Sigmoid colon (tissue), 7 donors: ENCODE measurements around the gene ALDH3A1. TPM values are rescaled to one million over a fixed set of nuclear protein-coding genes. Genes with fewer than 3 reads are reported as not detected.

Source experiments
- DNase-seq: peaks from one replicate; pipeline ENCODE4 v3.0.0-alpha.2; 2019
- H3K27ac ChIP-seq, 4 donors: fragments of 200-600 bp; sonication (generic); one replicate each; pipeline ENCODE4 v1.5.1; 2016 to 2019; ENCODE audit warnings: mild to moderate bottlenecking in 1 of 4
- H3K27me3 ChIP-seq, 3 donors: fragments of 200-600 bp; sonication (generic); one replicate each; pipeline ENCODE4 v1.5.1; 2019; ENCODE audit warnings: mild to moderate bottlenecking in 1 of 3
- H3K36me3 ChIP-seq, 4 donors: fragments of 200-600 bp; sonication (generic); one replicate each; pipeline ENCODE4 v1.5.1; 2016 to 2019
- H3K4me1 ChIP-seq, 4 donors: fragments of 200-600 bp; sonication (generic); one replicate each; pipeline ENCODE4 v1.5.1; 2017 to 2019
- H3K4me3 ChIP-seq, 4 donors: fragments of 200-600 bp; sonication (generic); one replicate each; pipeline ENCODE4 v1.5.1; 2017 to 2019; ENCODE audit warnings: mild to moderate bottlenecking in 2 of 4, moderate library complexity in 1 of 4
- H3K9me3 ChIP-seq, 4 donors: fragments of 200-600 bp in 3 of 4; sonication (generic) in 3 of 4; one replicate each; pipeline versions ENCODE4 v1.5.1 to v1.6.1; 2013 to 2019
- EP300 ChIP-seq, 4 donors: sonication (generic); formaldehyde crosslinking; IDR thresholded peaks; one replicate each; pipeline ENCODE4 v1.6.1; 2017; ENCODE audit warnings: antibody characterized with exemption in 4 of 4
- POLR2A ChIP-seq, 2 donors: fragments of 450-650 bp; IDR thresholded peaks; one replicate each; pipeline ENCODE4 v1.6.1; 2016; ENCODE audit warnings: antibody characterized with exemption in 2 of 2, mild to moderate bottlenecking in 2 of 2, moderate library complexity in 2 of 2
- POLR2AphosphoS5 ChIP-seq, 4 donors: sonication (generic); formaldehyde crosslinking; IDR thresholded peaks; one replicate each; pipeline ENCODE4 v1.6.1; 2017; ENCODE audit warnings: antibody characterized with exemption in 4 of 4
- whole genome bisulfite sequencing, 2 donors: extraction: QIAGEN DNeasy Blood & Tissue Kit; methylation state at CpG; one replicate each; pipeline ENCODE4 v1.1.7; 2013; 5-methylcytosine and 5-hydroxymethylcytosine counted together
- intact Hi-C: fragments of 100-400 bp; cut with DNase I; formaldehyde crosslinking; loops from one replicate; pipeline ENCODE4 v1.15.1; 2023
- polyA plus RNA-seq, 3 donors: library from polyadenylated mRNA; stranded (reverse); fragments of 200-250 nt; gene quantifications; one replicate each; pipeline ENCODE4 v1.2.3, GENCODE V29; 2013
- total RNA-seq, 4 donors: library from RNA; depleted of rRNA; stranded (reverse); fragments of >200 nt; gene quantifications; one replicate each; pipeline ENCODE4 v1.1.0, GENCODE V29; 2016
- TF ChIP-seq, protein P1 (sequence below), 4 experiments: fragments of 450-650 bp in 3 of 4; fragments of 200-600 bp in 1 of 4; IDR thresholded peaks; one replicate each; pipeline ENCODE4 v1.5.1; 2016 to 2019; ENCODE audit warnings: antibody characterized with exemption in 4 of 4, mild to moderate bottlenecking in 3 of 4, moderate library complexity in 2 of 4
- donor health status: healthy with polysubstance abuse.
- donor health status: Bipolar disorder and iron deficiency.
- donor health status: healthy.

ALDH3A1 gene
- total and polyA plus RNA-seq, 7 donors, result 0.16 to 6.0 (median 1.1) TPM

DNA sequence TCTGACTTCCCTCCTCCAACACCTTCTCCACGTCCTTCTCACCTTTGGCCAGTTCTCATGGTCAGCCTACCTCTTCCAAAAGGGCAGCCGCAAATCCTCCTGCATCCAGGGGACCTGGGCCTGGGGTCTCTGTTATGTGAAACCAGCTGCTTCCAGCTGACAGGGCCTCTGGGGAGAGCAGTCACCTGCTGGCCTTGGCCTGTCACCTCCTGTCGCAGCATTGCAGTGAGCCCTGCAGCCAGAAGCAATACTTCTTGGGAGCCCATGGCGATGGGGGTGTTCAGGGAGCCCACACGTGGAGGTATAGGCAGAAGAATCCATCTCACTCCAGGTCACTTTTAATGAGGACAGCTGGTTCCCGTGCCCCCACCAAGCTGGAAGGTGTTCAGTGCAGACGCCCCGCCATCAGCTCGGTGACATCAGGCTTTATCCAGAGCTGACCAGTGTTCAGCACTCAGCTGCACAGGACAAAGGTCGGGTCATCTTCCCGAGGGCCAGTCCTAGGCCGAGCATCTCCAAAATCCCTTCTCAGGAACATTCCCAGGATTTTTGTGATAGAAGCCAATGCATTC, 30.0 kb downstream of the ALDH3A1 start:
- no peaks in the 10 kb centered on the region for H3K9me3 ChIP-seq
- DNase-seq, result no peak
- no peak overlapping the region for H3K27ac ChIP-seq
- TF ChIP-seq EP300 (IDR thresholded peaks at IDR 0.05) (no peak), POLR2A (IDR thresholded peaks at IDR 0.05) (no peak), POLR2AphosphoS5 (IDR thresholded peaks at IDR 0.05) (no peak)
- TF ChIP-seq, protein P1, sequence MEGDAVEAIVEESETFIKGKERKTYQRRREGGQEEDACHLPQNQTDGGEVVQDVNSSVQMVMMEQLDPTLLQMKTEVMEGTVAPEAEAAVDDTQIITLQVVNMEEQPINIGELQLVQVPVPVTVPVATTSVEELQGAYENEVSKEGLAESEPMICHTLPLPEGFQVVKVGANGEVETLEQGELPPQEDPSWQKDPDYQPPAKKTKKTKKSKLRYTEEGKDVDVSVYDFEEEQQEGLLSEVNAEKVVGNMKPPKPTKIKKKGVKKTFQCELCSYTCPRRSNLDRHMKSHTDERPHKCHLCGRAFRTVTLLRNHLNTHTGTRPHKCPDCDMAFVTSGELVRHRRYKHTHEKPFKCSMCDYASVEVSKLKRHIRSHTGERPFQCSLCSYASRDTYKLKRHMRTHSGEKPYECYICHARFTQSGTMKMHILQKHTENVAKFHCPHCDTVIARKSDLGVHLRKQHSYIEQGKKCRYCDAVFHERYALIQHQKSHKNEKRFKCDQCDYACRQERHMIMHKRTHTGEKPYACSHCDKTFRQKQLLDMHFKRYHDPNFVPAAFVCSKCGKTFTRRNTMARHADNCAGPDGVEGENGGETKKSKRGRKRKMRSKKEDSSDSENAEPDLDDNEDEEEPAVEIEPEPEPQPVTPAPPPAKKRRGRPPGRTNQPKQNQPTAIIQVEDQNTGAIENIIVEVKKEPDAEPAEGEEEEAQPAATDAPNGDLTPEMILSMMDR (IDR thresholded peaks at IDR 0.05), result no peak
- no peaks in the 10 kb centered on the region for H3K27me3 ChIP-seq
- 85 to 90% methylated on average over 12 of the region's 12 CpGs for WGBS, 2 donors
- H3K36me3 ChIP-seq, result no peaks in the 10 kb centered on the region
- H3K4me3 ChIP-seq, result no peak overlapping the region
- no peaks in the 10 kb centered on the region for H3K4me1 ChIP-seq
- intact Hi-C loops, result no loop called here

DNA sequence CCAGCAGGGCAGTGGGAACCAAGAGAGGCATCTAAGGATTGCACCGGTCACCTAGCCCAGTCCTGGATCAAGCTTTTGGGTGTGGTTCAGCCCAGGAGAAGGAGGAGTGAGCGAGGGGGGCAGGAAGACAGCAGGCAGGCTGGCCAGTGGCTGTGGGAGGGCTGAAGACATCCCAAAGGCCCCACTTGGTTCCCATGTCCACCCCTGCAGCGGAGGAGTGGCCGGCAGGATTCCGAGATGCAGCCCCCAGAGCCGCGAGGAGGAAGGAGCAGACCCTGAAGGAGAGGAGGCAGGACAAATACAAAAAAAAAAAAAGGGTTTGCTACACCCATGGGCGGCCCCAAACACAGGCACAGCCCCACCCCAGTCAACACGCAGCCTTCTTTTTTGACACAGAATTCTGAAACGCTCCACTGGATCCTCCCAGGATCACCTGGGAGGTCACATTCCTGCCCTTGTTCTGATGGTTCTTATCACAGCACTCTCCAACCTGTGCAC, 30.6 kb downstream of the ALDH3A1 start:
- 75 to 89% methylated on average over 10 of the region's 10 CpGs for WGBS, 2 donors
- no peaks in the 10 kb centered on the region for H3K4me1 ChIP-seq
- no peak overlapping the region for H3K4me3 ChIP-seq
- intact Hi-C loops, result no loop called here
- no peaks in the 10 kb centered on the region for H3K27me3 ChIP-seq
- no peaks in the 10 kb centered on the region for H3K36me3 ChIP-seq
- no peaks in the 10 kb centered on the region for H3K9me3 ChIP-seq
- no peak for DNase-seq
- TF ChIP-seq, protein P1 (IDR thresholded peaks at IDR 0.05), result no peak
- TF ChIP-seq POLR2AphosphoS5 (IDR thresholded peaks at IDR 0.05) (no peak), POLR2A (IDR thresholded peaks at IDR 0.05) (no peak), EP300 (IDR thresholded peaks at IDR 0.05) (no peak)
- no peak overlapping the region for H3K27ac ChIP-seq

DNA sequence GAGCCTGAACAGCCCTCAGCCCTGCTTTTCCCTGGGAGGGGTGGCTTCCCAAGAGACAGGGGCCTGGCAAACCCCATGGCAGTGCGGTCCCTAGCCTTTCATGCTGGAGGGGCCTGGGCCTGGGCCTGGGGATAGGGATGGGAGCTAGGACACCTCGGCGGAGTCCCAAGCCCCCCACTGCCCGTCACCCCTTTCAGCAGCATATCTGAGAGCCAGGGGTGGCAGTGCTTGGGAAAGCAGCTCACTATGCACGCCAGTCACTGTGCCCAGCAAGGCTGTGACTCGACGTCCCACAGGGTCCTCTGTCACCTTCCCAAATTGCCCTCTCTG, 31.1 kb downstream of the ALDH3A1 start:
- TF ChIP-seq POLR2AphosphoS5 (IDR thresholded peaks at IDR 0.05) (no peak), EP300 (IDR thresholded peaks at IDR 0.05) (no peak), POLR2A (IDR thresholded peaks at IDR 0.05) (no peak)
- TF ChIP-seq, protein P1 (IDR thresholded peaks at IDR 0.05), result no peak
- DNase-seq, result peak; percentile 56
- intact Hi-C loops, result no loop called here

DNA sequence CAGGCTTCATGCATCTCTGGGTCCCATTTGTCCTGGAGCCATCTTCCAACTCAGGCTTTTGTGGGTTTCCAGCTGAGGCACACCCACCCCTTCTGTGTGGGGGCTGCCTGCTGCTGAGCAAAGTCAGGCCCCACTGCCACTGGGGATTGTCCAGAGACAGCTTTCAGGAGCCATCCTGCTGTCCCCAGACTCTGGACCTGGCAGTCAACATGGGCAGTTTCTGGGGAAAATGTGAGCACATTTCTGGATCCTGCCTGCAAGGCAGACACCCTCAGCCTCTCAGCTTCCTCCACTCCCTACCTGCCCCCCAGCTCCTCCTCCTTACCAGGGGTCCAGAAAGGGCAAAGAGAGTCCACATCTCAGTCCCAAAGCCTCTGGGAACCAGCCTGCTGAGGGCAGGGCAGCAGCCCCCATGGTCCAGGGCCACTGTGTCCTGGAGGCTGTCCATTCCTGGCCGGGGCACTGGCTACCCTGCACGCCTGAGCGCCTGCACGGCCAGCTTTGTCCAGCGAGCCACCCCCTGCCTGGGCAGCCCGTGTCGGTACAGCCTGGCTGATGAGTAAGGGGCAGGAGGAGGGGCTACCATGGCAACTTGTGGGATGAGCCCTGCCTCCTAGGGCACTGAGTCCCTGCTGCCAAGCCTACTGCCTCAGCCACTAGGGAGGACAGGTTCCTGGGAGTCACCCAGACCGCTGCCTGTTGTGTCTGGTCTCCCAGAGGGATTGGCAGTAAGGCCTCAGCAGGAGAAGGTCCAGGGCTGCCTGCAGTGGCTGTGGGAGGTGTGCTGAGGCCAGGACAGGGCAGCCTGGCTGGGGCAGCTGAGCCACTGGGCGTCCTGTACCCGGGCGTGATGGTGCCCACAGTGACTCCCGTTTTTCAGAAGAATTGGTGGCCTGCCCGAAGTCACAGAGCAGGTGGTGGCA, 31.7 kb downstream of the ALDH3A1 start, which contains the start of gene SLC47A2:
Gene SLC47A2, minus strand, starts transcription at position 477 of the 923 bp plus-strand sequence. Its CDS starts 29 bp downstream, at position 448.
- Histone ChIP-seq H3K4me3 (no peak within 1 kb of the TSS), H3K36me3 (no peaks in the 10 kb centered on the region), H3K27ac (no peak within 1 kb of the TSS), H3K4me1 (no peaks in the 10 kb centered on the region), H3K27me3 (no peaks in the 10 kb centered on the region), H3K9me3 (no peaks in the 10 kb centered on the region)
- intact Hi-C loops, result no loop called here
- DNase-seq, result peak; percentile 52
- WGBS, 2 donors, result 84 to 87% methylated on average over 13 of the region's 13 CpGs
- TF ChIP-seq, protein P1 (IDR thresholded peaks at IDR 0.05), result no peak
- TF ChIP-seq POLR2AphosphoS5 (IDR thresholded peaks at IDR 0.05) (no peak), POLR2A (IDR thresholded peaks at IDR 0.05) (no peak), EP300 (IDR thresholded peaks at IDR 0.05) (no peak)

More for the DNA sequence above, 31.1 kb downstream of the ALDH3A1 start:
- Histone ChIP-seq H3K27me3 (no peaks in the 10 kb centered on the region), H3K36me3 (no peaks in the 10 kb centered on the region), H3K27ac (no peak overlapping the region), H3K9me3 (no peaks in the 10 kb centered on the region), H3K4me1 (no peaks in the 10 kb centered on the region), H3K4me3 (no peak overlapping the region)
- WGBS, 2 donors, result 96 to 97% methylated on average over 7 of the region's 7 CpGs
